ENCODE measurements around the gene PIEZO2. TPM values are rescaled to one million over a fixed set of nuclear protein-coding genes. Genes with fewer than 3 reads are reported as not detected.

Gene PIEZO2
- total and polyA plus RNA-seq, 2 donors (not counting 1 experiment from before 2014, with no cell fraction given) = not detected

DNA sequence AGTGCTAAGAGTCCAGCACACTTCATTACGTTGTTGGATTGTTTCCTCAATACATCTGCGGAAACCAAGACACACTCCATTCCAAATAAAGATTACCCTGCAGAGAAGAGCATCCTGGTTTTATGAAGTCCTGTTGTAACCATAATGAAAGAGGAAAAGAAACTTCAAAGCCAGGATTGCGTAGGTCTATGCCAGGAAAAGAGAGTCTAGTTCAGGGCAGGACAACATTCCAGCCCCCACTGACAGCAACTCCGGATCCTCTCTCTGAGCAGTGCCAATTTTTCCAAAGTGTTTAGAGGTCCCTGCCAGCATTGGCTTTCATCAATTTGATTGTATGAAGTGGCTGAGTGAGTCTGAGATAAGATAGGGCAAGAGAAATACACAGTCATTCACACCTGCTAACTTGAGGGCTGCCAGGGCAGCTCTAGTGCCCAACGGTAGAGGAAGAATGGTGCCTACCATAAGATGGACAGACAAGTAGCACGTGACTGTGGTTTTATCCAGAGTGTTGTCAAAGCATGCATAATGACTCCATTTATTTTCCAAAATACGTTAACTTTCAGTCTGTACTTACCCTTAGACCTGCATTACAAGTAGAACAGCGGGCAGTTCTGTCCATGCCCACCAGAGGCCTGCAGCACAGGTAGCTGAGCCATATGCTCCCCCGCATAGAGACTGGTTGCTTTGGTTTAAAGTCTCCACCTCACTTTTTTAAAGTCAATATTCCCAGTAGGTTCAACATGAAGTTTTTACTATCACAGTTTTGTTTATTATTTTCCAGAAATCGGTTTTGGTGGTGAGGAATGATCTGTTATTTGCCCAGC lies 23.7 kb downstream of the PIEZO2 start:
- Histone ChIP-seq H3K27ac (ENCODE audit: low read length in 2 of 2) (no peak overlapping the region), H3K9me3 (ENCODE audit: control extremely low read depth in 1 of 3, control insufficient read depth in 2 of 3, insufficient read depth in 1 of 3, low read length in 2 of 3) (no peaks in the 10 kb centered on the region), H2AFZ (ENCODE audit: insufficient read depth, low read depth, low read length, poor library complexity, severe bottlenecking) (no peak overlapping the region), H3K36me3 (replicated peaks in 1 of 2; ENCODE audit: control extremely low read depth in 1 of 2, control insufficient read depth in 1 of 2, extremely low read depth in 1 of 2, insufficient read depth in 2 of 2, low read length in 1 of 2) (no peaks in the 10 kb centered on the region), H3K4me3 (ENCODE audit: control extremely low read depth in 1 of 5, extremely low read depth in 1 of 5, insufficient read depth in 1 of 5, low read depth in 2 of 5, low read length in 4 of 5) (no peak overlapping the region), H3K27me3 (replicated peaks in 1 of 4; ENCODE audit: control extremely low read depth in 1 of 4, control insufficient read depth in 3 of 4, insufficient read depth in 4 of 4, low read length in 3 of 4) (no peaks in the 10 kb centered on the region), H3K4me1 (ENCODE audit: control insufficient read depth in 2 of 2, insufficient read depth in 2 of 2, low read length in 2 of 2) (no peaks in the 10 kb centered on the region), H4K20me1 (ENCODE audit: control insufficient read depth, insufficient read depth, low read length, poor library complexity, severe bottlenecking) (no peaks in the 10 kb centered on the region), H3K4me2 (replicated peaks; ENCODE audit: low read depth, low read length, poor library complexity, severe bottlenecking) (no peak overlapping the region), H3K79me2 (ENCODE audit: control insufficient read depth, insufficient read depth, low read length) (no peaks in the 10 kb centered on the region), H3K9ac (ENCODE audit: low read length) (no peak overlapping the region)
- POLR2A ChIA-PET = no interaction called here
- Mint-ChIP-seq H3K9me3 (ENCODE audit: insufficient read depth) (peaks cover 4% of the 10 kb centered on the region), H3K4me1 (no peaks in the 10 kb centered on the region), H3K4me3 (no peak overlapping the region), H3K27ac (no peak overlapping the region), H3K27me3 (no peaks in the 10 kb centered on the region)
- ATAC-seq (ENCODE audit: low read depth) (no peak), DNase-seq (no peak)
- CTCF ChIA-PET = no interaction called here
- WGBS (ENCODE audit: insufficient coverage) = 95% methylated on average over 5 of the region's 10 CpGs
- no peak for TF ChIP-seq EZH2 (IDR thresholded peaks at IDR 0.05; ENCODE audit: borderline replicate concordance, insufficient read depth, low read depth, low read length, poor library complexity, severe bottlenecking)
- TF ChIP-seq, protein P1, sequence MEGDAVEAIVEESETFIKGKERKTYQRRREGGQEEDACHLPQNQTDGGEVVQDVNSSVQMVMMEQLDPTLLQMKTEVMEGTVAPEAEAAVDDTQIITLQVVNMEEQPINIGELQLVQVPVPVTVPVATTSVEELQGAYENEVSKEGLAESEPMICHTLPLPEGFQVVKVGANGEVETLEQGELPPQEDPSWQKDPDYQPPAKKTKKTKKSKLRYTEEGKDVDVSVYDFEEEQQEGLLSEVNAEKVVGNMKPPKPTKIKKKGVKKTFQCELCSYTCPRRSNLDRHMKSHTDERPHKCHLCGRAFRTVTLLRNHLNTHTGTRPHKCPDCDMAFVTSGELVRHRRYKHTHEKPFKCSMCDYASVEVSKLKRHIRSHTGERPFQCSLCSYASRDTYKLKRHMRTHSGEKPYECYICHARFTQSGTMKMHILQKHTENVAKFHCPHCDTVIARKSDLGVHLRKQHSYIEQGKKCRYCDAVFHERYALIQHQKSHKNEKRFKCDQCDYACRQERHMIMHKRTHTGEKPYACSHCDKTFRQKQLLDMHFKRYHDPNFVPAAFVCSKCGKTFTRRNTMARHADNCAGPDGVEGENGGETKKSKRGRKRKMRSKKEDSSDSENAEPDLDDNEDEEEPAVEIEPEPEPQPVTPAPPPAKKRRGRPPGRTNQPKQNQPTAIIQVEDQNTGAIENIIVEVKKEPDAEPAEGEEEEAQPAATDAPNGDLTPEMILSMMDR (IDR thresholded peaks at IDR 0.05) = no peak
- intact Hi-C loops (cut with micrococcal nuclease) = no loop called here

DNA sequence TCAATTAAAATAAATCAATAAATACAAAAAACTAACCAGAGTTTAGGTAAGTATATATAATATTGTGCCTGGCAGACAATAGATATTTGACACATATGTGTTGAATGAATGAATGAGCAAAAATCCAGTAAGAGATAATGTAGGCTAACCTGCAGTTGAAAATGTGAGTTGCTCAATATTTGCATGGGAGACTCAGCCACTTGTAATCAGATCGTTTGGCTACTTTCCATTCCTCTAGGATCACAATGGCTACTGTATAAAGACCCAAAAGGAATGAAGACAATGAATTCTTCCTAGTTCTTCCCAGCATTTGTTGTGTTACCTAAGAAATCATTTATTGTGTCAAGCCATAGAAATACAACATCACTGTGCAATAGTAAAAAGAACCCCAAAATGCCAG lies 25.3 kb downstream of the PIEZO2 start:
- DNase-seq (no peak), ATAC-seq (ENCODE audit: low read depth) (no peak)
- CTCF ChIA-PET = no interaction called here
- no peaks in the 10 kb centered on the region for H3K27me3 Mint-ChIP-seq
- no peak overlapping the region for H3K27ac Mint-ChIP-seq
- H3K4me3 ChIP-seq (ENCODE audit: control extremely low read depth in 1 of 5, extremely low read depth in 1 of 5, insufficient read depth in 1 of 5, low read depth in 2 of 5, low read length in 4 of 5) = no peak overlapping the region
- no peak for TF ChIP-seq EZH2 (IDR thresholded peaks at IDR 0.05; ENCODE audit: borderline replicate concordance, insufficient read depth, low read depth, low read length, poor library complexity, severe bottlenecking)
- TF ChIP-seq, protein P1 (IDR thresholded peaks at IDR 0.05) = no peak
- no peak overlapping the region for H3K9ac ChIP-seq (ENCODE audit: low read length)
- intact Hi-C loops (cut with micrococcal nuclease) = no loop called here
- H3K9me3 Mint-ChIP-seq (ENCODE audit: insufficient read depth) = peaks cover 4% of the 10 kb centered on the region
- POLR2A ChIA-PET = no interaction called here
- no peak overlapping the region for H3K27ac ChIP-seq (ENCODE audit: low read length in 2 of 2)
- WGBS (ENCODE audit: insufficient coverage) = no CpG with 5 or more reads among the region's 1 CpG
- no peaks in the 10 kb centered on the region for H3K79me2 ChIP-seq (ENCODE audit: control insufficient read depth, insufficient read depth, low read length)
- H3K4me1 ChIP-seq (ENCODE audit: control insufficient read depth in 2 of 2, insufficient read depth in 2 of 2, low read length in 2 of 2) = no peaks in the 10 kb centered on the region
- H3K9me3 ChIP-seq (ENCODE audit: control extremely low read depth in 1 of 3, control insufficient read depth in 2 of 3, insufficient read depth in 1 of 3, low read length in 2 of 3) = no peaks in the 10 kb centered on the region
- no peaks in the 10 kb centered on the region for H3K27me3 ChIP-seq (replicated peaks in 1 of 4; ENCODE audit: control extremely low read depth in 1 of 4, control insufficient read depth in 3 of 4, insufficient read depth in 4 of 4, low read length in 3 of 4)
- no peaks in the 10 kb centered on the region for H3K36me3 ChIP-seq (replicated peaks in 1 of 2; ENCODE audit: control extremely low read depth in 1 of 2, control insufficient read depth in 1 of 2, extremely low read depth in 1 of 2, insufficient read depth in 2 of 2, low read length in 1 of 2)
- no peaks in the 10 kb centered on the region for H4K20me1 ChIP-seq (ENCODE audit: control insufficient read depth, insufficient read depth, low read length, poor library complexity, severe bottlenecking)
- no peak overlapping the region for H3K4me2 ChIP-seq (replicated peaks; ENCODE audit: low read depth, low read length, poor library complexity, severe bottlenecking)
- H2AFZ ChIP-seq (ENCODE audit: insufficient read depth, low read depth, low read length, poor library complexity, severe bottlenecking) = no peak overlapping the region
- H3K4me3 Mint-ChIP-seq = no peak overlapping the region
- no peaks in the 10 kb centered on the region for H3K4me1 Mint-ChIP-seq

Data from B cell (primary cell).